Measurements from ENCODE around the gene USH1C.

GRCh38 chr11:17478070-17478469, 66.1 kb downstream of the USH1C start:
- TF ChIP-seq CTCF (IDR thresholded peaks at IDR 0.05) (no peak), EZH2phosphoT487 (IDR thresholded peaks at IDR 0.05) (no peak)

Measured in neural progenitor cell (in vitro differentiated cells).